HL-60 (cell line): Measurements from ENCODE around the gene C9.
"Not testable (repeated sequence)": the region's sequence is repeated elsewhere in the genome, so short reads cannot be mapped to it uniquely, and the experiment has no call there.

Experiments used
- DNase-seq, 2 experiments: peaks; one replicate each; pipeline ENCODE4 v3.0.0-alpha.2; 2010 to 2020; ENCODE audit warnings: low read depth in 1 of 2, low spot score in 1 of 2
- H3K27ac ChIP-seq: fragments of 250-450 bp; sonication (Bioruptor Pico); replicated peaks from 2 replicates; pipeline ENCODE4 v1.5.1; 2020; ENCODE audit warnings: mild to moderate bottlenecking, moderate library complexity
- H3K27me3 ChIP-seq: fragments of 250-450 bp; sonication (Bioruptor Pico); 2 replicates; pipeline ENCODE4 v1.5.1; 2021; ENCODE audit warnings: mild to moderate bottlenecking, moderate library complexity; ENCODE audit not compliant: insufficient read depth, poor library complexity, severe bottlenecking
- H3K4me3 ChIP-seq: replicated peaks from 2 replicates; pipeline ENCODE4 v1.5.1; 2011; ENCODE audit warnings: mild to moderate bottlenecking, control low read depth, low read length; ENCODE audit not compliant: insufficient read depth
- CTCF ChIP-seq: IDR thresholded peaks from one replicate; pipeline ENCODE4 v1.5.1; 2011; ENCODE audit warnings: low read length, control low read depth, inconsistent platforms; ENCODE audit not compliant: insufficient read depth
- GABPA ChIP-seq: IDR thresholded peaks from 2 replicates; pipeline ENCODE4 v1.6.1; 2012; ENCODE audit warnings: low read depth
- POLR2AphosphoS5 ChIP-seq: IDR thresholded peaks from 2 replicates; pipeline ENCODE4 v1.6.1; 2012; ENCODE audit warnings: low read depth
- SPI1 ChIP-seq: IDR thresholded peaks from 2 replicates; pipeline ENCODE4 v1.6.1; 2012; ENCODE audit warnings: low read depth, mild to moderate bottlenecking, borderline replicate concordance
- TF ChIP-seq, protein P1 (sequence below): IDR thresholded peaks from 2 replicates; pipeline ENCODE4 v1.6.1; 2012; ENCODE audit warnings: low read depth; ENCODE audit not compliant: insufficient replicate concordance

Gene C9

DNA sequence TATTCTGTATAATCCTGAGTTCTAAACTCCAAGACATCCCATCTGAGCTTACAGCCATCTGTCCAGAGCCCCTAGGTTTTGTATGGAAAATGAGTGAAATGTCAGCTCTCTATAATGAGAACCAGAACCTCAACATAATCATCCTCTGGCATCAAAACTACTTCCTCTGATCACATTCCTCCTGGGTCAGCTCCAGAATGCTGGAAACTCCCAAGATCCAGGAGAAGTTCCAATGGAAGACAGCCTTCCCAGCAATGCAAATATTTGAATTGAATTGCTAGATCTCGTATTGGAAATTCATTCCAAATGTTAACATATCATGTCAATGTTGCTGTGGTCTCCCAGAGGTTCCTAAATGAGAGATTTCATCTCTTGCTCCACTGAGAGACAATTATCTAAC is 23.8 kb downstream of the C9 start:
- Histone ChIP-seq H3K27ac (no peak overlapping the region), H3K27me3 (no peaks in the 10 kb centered on the region), H3K4me3 (no peak overlapping the region)
- TF ChIP-seq POLR2AphosphoS5 (no peak), CTCF (no peak), GABPA (no peak), SPI1 (no peak)
- TF ChIP-seq, protein P1, sequence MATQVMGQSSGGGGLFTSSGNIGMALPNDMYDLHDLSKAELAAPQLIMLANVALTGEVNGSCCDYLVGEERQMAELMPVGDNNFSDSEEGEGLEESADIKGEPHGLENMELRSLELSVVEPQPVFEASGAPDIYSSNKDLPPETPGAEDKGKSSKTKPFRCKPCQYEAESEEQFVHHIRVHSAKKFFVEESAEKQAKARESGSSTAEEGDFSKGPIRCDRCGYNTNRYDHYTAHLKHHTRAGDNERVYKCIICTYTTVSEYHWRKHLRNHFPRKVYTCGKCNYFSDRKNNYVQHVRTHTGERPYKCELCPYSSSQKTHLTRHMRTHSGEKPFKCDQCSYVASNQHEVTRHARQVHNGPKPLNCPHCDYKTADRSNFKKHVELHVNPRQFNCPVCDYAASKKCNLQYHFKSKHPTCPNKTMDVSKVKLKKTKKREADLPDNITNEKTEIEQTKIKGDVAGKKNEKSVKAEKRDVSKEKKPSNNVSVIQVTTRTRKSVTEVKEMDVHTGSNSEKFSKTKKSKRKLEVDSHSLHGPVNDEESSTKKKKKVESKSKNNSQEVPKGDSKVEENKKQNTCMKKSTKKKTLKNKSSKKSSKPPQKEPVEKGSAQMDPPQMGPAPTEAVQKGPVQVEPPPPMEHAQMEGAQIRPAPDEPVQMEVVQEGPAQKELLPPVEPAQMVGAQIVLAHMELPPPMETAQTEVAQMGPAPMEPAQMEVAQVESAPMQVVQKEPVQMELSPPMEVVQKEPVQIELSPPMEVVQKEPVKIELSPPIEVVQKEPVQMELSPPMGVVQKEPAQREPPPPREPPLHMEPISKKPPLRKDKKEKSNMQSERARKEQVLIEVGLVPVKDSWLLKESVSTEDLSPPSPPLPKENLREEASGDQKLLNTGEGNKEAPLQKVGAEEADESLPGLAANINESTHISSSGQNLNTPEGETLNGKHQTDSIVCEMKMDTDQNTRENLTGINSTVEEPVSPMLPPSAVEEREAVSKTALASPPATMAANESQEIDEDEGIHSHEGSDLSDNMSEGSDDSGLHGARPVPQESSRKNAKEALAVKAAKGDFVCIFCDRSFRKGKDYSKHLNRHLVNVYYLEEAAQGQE, result no peak
- no peak for DNase-seq

DNA sequence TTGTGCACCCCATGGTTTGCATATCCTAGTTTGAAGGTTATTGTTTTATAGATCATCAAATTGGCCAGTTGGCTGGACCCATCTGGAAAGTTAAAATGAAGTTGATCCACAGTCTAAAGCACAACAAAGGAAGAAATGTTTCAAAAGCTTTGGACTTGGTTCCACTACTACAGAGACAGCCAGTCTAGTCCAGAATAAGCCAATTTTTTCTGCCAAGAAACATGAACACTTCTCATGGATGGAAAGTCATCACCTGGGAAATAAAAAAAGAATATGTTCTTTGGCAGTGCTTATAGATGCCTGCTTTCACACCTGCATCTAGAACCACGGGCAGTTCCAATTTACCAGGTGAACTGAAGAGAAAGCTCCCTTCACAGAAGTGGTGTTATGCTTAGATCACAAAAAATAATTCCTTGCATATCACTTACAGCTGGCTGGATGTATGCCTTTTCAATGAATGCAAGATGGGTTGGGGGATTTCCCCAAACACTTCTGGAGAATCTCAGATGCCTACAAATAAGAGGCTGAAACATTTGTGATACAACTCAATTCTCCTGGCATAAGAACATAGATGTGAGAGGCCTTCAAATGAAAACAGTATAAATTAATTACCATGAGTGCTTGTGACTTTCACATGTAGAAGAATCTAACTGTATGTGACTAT is 26.9 kb downstream of the C9 start:
- Histone ChIP-seq H3K27me3 (no peaks in the 10 kb centered on the region), H3K27ac (no peak overlapping the region), H3K4me3 (no peak overlapping the region)
- TF ChIP-seq CTCF, result no peak
- TF ChIP-seq GABPA, result no peak
- TF ChIP-seq, protein P1, result no peak
- TF ChIP-seq SPI1, result no peak
- TF ChIP-seq POLR2AphosphoS5, result no peak
- DNase-seq, result no peak

GRCh38 chr5:39334296-39334695 is 30.0 kb downstream of the C9 start:
- not testable (repeated sequence) for DNase-seq, H3K4me3 ChIP-seq, H3K27ac ChIP-seq, H3K27me3 ChIP-seq

DNA sequence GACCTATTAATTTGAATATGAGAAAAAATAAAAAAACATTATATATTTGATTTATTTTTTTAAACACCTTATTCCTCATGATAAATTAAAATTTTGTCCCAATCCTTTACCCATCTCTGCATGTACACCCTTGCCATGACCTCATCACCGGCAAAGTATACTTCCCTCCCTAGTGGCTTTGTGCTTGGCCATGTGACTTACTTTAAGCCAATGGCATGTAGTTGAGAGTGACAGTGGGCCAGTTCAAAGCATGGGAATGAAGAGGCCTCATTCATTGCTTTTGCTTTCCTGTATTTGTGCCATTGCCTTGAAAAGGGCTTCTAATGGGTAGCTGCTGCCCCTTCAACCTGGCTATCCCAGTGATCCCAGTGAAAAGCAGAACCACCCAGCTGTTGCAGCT is 31.2 kb downstream of the C9 start:
- Histone ChIP-seq H3K27ac (no peak overlapping the region), H3K4me3 (no peak overlapping the region), H3K27me3 (peaks cover 4% of the 10 kb centered on the region)
- no peak for TF ChIP-seq GABPA
- TF ChIP-seq POLR2AphosphoS5, result no peak
- TF ChIP-seq SPI1, result no peak
- TF ChIP-seq, protein P1, result no peak
- no peak for TF ChIP-seq CTCF
- DNase-seq, result no peak
